GM19372 (cell line): ENCODE measurements around the gene TMBIM4.
A peak's percentile ranks its signal among the peaks of the same experiment; 100 is the strongest.
"Not testable (repeated sequence)": the region's sequence is repeated elsewhere in the genome, so short reads cannot be mapped to it uniquely, and the experiment has no call there.

Source experiments
- ATAC-seq: cut with Tn5 transposase; IDR thresholded peaks from one replicate; pipeline ENCODE4 v1.9.1; 2021; ENCODE audit warnings: mild to moderate bottlenecking, low read depth, moderate library complexity; ENCODE audit not compliant: unreplicated experiment

The TMBIM4 gene, protein sequence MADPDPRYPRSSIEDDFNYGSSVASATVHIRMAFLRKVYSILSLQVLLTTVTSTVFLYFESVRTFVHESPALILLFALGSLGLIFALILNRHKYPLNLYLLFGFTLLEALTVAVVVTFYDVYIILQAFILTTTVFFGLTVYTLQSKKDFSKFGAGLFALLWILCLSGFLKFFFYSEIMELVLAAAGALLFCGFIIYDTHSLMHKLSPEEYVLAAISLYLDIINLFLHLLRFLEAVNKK

DNA sequence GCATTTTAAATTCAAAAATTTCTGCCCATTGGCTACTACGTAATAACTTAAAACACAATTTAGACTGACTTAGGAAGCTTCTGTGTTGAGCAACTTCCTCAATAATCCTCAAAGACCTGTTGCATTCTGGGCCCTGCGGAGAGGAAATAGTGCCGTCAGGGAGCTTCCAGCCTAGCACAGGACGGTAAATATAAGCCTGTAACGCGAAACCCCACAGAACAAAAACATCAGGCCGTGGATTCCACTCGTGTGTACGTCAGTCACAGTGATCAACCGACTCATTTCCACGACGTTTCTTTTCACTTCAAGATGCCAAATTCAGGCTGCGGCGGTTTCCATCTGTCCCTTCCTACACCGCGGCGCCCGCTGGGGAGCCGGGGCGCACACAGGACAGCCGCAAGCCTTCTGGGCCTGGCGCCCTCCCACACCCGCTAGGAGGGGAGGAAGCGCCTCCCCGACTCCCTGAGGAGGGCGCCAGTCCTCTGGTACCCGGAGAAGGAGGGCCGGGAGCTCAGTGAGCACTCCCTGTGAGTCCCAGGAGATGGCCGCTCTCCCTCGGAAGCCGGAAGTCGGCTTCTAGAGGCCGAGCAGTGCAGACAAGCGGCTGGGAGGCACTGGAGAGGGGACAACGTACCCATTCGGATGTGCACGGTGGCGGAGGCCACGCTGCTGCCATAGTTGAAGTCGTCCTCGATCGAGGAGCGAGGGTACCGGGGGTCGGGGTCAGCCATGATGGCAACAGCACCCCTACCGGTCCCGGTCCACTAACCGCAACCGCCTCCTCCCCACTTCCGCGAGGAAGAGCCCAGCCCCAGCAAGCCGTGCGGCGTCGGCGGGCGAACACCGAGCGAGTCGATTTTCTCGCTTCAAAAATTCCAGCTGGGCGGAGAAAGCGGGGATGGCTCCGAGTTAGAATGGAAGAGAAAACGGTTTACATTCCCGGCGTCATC, at the start of gene TMBIM4:
TSS of gene TMBIM4 (minus strand) at position 776 of the 950 bp plus-strand sequence. CDS start at position 731, 45 bp downstream.
- peak; percentile 78 for ATAC-seq

DNA sequence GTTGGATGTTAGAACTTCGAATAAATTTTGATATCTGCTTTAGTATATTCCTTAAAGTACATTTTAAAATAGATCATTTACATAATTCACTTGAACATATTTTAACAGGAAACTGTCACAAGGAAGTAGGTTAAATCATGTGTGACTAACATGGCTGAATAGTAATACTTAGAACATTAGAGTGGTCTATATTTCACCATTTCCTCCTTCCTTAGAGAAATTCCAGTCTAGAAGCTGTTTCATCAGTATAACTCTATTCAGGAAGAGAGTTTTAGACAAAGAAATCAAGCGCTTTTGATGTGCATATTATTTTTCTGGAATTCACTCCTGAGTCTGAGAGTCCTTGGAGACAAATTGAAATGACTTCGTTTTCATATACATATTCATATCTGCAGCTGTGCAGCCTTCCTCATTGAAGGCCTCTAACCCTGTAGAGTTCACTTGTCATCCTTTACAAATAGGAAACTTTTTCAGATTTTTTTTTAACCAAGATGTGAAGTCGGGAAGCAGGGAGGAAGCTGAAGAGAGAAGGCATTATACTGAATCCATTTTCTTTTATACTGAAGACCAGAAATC, 47.6 kb upstream of the TMBIM4 start:
- ATAC-seq, result no peak

DNA sequence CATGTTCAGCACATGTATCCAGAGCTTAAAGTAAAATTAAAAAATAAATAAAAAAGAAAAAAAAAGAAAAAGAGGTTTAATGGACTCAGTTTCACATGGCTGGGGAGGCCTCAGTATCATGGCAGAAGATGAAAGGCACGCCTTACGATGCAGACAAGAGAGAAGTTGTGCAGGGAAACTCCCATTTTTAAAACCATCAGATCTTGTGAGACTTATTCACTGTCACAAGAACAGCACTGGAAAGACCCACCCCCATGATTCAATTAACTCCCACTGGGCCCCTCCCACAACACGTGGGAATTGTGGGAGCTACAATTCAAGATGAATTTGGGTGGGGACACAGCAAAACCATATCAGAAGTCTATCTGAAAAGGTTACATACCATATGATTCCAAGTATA, 43.2 kb upstream of the TMBIM4 start:
- ATAC-seq, result not testable (repeated sequence)

DNA sequence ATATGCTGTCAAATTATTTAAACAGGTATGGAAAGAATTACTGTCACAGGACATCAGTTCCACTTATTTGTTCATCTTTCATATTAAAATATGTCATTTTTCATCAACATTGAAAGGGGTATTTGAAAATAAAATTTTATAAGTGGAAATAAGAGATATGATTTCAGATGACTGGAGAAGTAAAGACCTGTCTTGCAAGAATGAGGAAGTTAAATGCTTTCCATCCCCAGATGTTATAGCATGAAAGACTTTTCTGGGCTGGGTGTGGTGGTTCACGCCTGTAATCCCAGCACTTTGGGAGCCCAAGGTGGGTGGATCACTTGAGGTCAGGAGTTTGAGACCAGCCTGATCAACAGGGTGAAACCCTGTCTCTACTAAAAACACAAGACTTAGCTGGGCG, 41.8 kb upstream of the TMBIM4 start:
- not testable (repeated sequence) for ATAC-seq

DNA sequence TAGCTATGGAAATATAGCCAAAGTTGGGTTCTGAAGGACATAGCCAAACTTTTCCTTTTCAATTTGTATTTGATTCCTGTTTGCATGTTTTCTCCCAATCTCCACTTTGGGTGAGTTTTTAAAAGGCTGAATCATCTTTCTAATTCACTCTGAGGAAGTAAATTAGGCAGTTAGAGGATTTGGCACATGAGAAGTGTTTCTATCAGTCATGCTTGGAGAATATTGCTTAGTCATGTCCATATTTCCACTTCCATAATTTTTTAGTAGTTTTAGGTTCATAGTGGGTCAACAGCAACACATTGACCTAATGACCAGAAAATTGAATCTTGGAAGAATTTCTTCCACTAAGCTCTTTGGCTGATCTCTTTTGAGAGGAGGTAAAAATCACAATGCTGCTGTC, 41.0 kb upstream of the TMBIM4 start:
- ATAC-seq, result no peak

DNA sequence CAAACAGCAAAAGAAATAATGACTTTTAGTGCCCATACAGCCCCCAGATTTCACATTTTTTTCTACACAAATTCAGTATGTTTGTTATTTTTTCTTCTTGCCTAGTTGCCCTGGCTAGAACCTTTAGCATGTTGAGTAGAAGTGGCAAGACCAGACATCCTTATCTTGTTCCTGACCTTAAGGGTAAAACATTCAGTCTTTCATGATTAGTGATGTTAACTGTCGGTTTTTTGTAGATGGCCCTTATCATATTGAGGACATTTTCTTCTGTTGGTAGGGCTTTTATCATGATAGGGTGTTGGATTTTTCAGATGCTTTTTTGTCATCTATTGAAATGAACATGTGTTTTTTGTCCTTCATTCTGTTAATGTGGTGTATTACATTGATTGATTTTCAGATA, 36.3 kb upstream of the TMBIM4 start:
- no peak for ATAC-seq

DNA sequence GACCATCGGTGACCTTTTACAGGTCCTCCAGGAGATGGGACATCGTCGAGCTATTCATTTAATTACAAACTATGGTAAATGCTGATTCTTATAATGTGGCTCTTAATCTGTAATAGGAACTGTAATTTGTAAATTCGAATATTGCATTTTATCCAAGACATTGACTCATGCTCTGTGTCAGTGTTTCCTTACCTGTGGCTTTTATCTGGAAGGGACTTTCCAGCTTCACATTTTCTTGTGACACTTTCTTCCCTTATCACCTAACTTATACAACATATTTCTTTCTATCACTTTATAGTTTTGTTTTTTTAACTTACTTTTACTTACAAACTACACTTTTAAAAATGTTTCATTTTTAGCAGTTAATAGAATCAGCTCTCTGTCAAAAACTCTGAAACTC, 34.0 kb upstream of the TMBIM4 start:
- no peak for ATAC-seq

DNA sequence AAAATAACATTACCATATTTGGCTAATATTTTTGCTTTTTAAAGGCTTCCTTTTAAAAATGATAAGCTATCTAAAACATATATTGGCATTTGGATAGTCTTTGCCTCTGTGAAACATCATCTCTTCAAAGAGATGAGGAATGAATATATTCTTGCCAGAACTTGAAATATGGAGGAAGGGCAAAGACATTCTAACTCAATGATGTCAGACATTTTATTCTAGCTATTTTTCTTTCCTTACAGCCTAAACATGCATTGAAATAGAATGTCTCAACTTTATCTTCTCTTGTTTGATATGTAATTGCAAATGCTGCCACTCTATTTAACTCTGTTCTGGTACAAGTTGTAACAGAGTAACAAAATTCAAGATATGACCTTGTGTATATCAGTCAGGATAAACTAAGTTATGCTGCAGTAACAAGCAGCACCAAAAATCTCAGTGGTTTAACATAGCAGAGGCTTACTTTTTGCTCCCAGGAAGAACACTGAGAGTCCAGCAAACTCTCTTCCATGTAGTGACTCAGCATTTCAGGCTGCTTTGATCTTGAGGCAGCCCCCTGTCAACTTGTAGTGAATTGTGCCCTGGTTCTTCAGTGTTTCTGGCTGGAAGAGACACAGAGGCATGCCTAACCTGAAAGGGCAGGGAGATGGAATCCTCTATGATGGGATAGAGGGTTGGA, 30.2 kb upstream of the TMBIM4 start:
- ATAC-seq, result no peak

DNA sequence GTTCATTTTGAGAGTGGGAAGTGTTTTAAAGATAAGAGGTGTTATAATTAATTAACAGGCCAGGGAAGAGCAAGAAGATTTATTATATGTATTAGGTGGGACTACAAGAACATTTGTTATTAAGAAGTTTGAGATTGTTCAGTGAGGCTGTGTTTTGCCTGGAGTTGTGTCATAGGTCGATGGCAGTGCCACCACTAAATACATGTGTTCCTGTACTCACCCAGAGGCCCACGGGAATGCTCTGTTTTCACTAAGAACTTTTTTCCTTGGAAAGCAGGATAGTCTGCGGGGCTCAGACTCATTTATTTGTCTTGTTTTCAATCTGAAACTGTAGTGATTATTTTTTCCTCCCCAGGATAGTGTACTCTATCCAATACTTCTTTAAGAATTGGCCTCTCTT, 29.3 kb upstream of the TMBIM4 start:
- ATAC-seq, result no peak

DNA sequence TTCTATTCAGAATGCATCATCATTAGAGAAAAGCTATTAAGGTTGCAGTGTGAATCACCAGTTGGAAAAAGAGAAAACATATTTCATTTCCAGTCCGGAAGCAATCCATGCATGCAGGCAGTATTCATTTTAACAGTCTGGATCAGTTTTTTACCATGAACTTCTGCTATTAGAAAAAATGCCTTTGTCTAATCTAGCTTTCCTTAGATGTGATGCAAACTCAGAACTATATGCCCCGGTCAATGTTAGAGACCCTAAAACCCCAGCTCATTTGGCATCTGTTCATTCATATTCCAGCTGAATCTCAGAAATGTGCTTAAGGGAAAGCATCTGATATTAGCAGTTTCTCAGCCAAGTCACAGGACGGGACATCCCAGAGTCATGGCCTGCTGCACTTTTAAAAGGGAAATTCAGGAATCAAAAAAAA, 27.7 kb upstream of the TMBIM4 start:
- ATAC-seq, result no peak

DNA sequence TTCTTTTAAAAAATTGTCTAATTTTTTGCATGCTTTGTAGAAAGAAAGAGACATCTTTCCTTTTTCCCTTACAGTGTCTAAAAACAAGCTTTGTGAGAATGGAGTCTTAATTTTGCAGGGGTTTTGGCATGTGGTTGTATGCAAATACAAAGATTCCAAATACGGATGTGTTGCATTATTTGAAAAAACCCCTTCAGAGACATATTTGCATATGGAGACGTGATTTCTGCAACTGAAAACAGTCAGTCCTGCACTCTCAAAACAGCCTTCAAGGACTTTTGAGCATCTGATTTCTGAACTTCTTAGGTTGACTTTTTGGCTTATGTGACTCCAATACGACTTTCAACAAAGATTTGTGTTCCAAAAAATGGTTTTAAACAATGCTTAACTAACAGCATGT, 27.0 kb upstream of the TMBIM4 start:
- peak; percentile 93 for ATAC-seq

DNA sequence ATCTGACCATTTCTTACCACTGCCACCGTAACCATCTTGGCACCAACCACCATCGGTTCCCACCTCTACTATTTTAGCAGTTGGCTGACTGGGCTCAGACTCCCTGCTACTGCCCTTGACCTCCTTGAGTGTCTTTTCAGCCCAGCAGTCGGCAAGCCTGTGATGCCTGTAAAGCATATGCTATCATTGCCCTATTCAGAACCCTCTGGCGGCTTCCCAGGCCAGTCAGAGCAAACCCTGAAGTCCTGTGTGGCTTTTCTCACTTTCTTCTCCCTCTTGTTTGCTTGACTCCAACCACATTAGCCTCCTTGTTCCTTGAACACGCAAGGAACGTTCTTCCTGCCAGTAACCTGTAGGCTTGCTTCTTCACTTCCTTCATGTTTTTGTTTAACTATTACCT, 25.4 kb upstream of the TMBIM4 start:
- ATAC-seq, result no peak

DNA sequence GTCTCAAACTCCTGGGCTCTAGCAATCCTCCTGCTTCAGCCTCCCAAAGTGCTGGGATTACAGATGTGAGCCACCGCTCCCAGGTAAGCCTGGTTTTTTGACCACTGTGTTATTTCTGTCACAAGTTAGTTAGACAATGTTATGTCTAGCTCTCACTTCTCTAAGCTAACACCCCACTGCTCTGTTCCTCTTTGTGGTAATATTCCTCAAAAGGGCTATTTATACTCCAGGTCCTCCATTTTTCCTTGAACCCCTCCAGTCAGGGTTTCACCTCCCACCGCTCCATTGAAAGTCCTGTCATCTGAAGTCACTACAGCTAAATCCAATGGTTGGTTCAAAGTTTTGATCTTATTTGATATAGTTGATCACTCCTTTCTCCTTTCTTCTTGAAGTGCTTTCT, 24.3 kb upstream of the TMBIM4 start:
- ATAC-seq, result no peak

DNA sequence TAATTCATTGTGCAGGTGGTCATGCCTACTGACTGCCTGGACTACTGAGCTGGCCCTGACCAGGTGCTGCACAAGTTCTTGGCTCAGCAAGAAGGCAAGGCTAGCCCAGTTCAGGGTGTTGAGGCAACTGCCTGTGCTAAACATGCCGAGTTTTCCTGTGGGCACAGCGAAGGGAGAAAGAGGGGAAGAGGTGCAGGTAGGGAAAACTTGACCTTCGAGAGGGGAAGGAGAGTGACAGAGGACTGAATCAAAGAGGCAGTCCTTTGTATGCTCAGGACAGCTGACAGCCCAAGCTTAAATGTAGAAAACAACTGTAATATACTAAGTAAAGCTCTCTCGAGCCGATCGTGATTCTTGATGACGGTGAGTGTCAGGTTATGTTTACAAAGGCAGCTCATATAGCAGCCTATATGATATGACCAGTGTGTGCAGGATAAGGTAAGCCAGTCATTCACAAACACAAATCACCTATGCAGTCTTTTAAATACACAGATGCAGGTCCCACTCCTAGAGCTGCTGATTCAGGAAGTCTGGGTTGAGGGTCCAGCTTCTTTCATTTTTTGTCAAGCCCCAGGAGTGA, 21.8 kb upstream of the TMBIM4 start:
- ATAC-seq, result no peak

DNA sequence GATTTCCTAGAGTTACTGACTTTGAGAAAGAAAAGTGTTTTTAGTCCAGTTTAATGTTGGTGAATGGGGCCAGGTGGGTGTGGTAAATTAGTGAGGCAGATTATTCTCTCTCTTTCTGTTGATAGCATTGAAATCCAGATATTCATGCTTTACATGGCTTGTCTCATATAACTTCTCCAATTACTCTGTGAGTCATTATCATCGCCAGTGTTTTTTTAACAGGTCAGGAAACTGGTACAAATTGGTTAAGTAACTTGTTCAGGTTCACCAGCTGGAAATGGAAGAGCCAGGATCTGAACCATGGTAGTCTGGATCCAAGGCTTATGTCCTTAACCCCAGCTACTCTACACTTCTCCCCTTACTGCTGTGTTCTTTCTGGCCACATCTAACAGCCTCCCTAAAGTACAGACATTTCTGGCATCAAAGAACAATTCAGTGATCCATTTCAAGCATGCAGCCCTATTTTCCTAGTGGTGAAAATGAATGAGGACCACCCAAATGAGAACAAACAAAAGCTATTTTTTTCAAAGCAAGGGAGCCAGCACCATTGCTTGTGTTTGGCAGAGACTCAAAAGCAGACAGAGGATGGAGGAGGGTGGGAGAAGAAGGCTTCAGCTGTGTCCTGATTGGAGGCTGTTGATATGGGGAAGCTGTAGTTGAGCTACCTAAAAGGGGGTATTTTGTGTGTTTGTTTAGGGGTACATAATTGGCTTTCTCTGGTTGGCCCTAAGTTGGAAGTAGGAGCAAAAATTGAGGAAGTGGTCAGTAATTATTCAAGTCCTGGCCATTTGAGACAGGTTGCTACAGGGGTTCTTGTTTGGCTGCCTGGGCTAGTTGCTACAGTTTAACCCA, 20.9 kb upstream of the TMBIM4 start:
- ATAC-seq, result peak; percentile 33

DNA sequence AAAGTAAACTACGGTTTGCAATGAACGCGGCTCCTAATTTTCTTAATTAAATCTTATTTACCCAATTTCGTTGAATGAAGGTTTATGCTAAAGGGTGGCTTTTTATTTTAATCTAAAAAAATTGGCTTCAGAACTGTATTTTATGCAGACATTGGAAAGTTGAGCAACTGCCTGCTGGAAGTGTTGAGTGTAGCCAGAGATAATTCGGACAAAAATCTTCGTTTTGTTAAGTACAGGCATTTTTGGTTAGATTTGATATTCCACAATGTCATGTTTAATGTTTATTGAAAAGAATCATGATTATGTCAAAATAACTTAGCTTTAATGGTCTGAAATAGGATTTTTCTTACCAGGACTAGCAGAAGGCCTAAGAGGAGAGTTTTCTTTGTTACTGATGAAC, 20.1 kb upstream of the TMBIM4 start:
- no peak for ATAC-seq

DNA sequence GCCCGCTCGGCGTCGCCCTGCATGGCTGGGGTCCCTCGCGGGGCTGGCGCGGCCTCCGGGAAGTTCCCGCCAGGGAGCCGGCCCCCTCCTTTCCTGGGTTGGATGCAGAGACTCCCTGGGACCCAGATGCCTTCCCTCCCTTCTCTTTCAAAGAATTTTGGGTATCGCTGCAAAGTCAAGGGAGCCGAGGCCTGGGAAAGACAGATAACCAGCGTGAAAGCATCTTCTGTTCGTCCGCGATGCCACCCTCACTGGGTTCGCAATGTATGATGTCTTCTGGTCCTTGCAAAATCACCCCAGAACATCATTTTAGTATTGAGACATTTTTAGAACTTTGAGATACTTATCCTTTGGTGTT, 19.7 kb upstream of the TMBIM4 start:
- no peak for ATAC-seq

DNA sequence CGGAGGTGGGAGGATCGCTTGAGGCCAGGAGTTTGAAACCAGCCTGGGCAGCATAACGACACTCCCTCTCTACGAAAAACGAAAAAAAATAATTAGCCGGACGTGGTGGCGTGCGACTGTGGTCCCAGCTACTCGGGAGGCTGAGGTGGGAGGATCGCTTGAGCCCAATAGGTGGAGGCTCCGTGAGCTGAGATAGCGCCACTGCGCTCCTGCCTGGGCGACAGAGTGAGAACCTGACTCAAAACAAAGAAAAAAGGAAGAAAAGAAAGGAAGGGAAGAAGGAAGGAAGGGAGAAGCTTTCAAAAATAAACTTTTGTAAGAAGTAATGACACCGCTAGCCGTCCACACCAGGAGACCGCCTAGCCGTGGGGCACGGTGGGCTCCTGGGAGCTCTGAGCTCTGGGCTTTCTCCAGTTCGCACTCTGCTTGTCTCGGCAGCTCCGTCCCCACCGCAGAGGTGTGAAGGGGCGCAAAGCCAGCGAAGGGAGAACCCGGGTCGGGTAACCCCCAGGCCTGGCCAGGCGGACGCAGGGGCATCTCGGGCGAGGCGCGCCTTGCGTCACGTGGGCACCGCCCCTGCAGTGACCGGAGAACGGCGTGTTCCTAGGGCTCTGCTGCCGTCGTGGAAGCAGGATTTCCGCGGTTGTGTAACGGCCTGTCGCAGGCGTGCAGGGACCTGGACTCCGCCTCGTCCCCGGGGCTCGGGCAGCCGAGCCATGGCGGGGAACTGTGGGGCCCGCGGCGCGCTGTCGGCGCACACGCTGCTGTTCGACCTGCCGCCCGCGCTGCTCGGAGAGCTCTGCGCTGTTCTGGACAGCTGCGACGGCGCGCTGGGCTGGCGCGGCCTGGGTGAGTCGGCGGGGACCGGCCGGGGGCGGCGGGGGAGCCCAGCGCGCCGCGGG, 19.0 kb upstream of the TMBIM4 start, which contains the start of gene IRAK3:
TSS of gene IRAK3 (plus strand) at position 631 of the 902 bp plus-strand sequence. CDS start at position 717, 86 bp downstream.
- peak; percentile 63 for ATAC-seq

DNA sequence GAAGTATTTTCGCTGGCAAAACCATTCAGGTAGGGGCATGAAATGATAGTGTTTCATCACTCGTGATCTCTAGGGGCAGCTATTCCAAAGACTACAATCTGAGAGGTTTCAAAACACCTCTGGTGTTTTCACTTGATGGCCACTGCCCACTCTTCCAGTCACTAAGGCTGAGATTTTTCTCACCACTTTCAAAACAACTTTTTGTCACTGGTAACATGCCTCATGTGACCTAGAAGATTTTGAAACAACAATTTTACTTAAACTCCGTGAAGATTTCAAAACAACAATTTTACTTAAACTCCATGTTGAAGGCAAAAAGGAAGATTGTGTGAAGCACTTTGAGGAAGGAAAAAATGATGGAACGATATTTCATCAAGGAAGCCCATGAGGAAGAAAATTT, 18.0 kb upstream of the TMBIM4 start:
- ATAC-seq, result no peak
